Activated T-cell treated with anti-CD3 and anti-CD28 coated beads, Interleukin-2, amount 50 U/mL, for 4 hours (primary cell): Measurements from ENCODE around the gene AP2M1. TPM values are rescaled to one million over a fixed set of nuclear protein-coding genes. Genes with fewer than 3 reads are reported as not detected.
A peak's percentile ranks its signal among the peaks of the same experiment; 100 is the strongest.
"Not testable (repeated sequence)": the region's sequence is repeated elsewhere in the genome, so short reads cannot be mapped to it uniquely, and the experiment has no call there.

Experiments used
- ATAC-seq, 2 donors: fragments of 200-7000 bp; cut with Tn5 transposase; one replicate each; pipeline ENCODE4 v1.10.0; 2021
- DNase-seq: peaks from one replicate; pipeline ENCODE4 v3.0.0-alpha.2; 2020
- H3K27me3 Mint-ChIP-seq: one replicate; pipeline ENCODE4 v1.8.0; 2021; ENCODE audit warnings: low read depth, mixed read lengths
- H3K36me3 Mint-ChIP-seq: one replicate; pipeline ENCODE4 v1.8.0; 2022; ENCODE audit warnings: mixed read lengths; ENCODE audit not compliant: insufficient read depth
- H3K4me1 Mint-ChIP-seq: one replicate; pipeline ENCODE4 v1.8.0; 2021; ENCODE audit warnings: low read depth, mixed read lengths
- H3K4me3 Mint-ChIP-seq: one replicate; pipeline ENCODE4 v1.8.0; 2021; ENCODE audit warnings: mild to moderate bottlenecking, moderate library complexity, mixed read lengths
- H3K9me3 Mint-ChIP-seq: one replicate; pipeline ENCODE4 v1.8.0; 2021; ENCODE audit warnings: mixed read lengths
- total RNA-seq, 3 donors: library from RNA; stranded (reverse); gene quantifications; one replicate each; pipeline ENCODE4 v1.2.1, GENCODE V29; 2021

Gene AP2M1
- total RNA-seq, 3 donors from 2014 or later = 242 to 255 (median 251) TPM

DNA sequence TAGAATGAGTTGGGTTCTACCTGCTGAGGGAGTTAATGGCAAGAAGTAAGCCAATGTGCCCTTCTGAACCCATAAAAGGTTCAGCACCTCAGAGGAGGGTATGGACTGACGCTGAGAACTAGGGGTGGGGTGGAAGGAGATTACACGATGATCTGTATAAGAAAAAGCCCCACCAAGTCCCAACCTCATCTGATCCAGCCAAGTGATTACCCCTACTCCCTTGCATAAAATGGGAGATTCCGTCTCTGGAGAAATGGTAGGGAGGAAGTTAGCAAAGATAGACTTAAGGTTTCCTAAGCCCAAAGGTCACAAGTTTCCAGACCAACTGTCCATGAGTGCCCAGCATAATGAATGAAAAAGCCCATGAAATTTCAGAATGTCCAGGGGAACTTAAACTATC is 26.6 kb upstream of the AP2M1 start:
- H3K4me3 Mint-ChIP-seq = no peak overlapping the region
- H3K4me1 Mint-ChIP-seq = no peaks in the 10 kb centered on the region
- no peak for ATAC-seq
- H3K9me3 Mint-ChIP-seq = no peaks in the 10 kb centered on the region
- no peak for DNase-seq
- peaks cover 8% of the 10 kb centered on the region for H3K36me3 Mint-ChIP-seq
- H3K27me3 Mint-ChIP-seq = no peaks in the 10 kb centered on the region

- no peak for ATAC-seq
Observed at GRCh38 chr3:184149123-184149522, 25.5 kb upstream of the AP2M1 start.

DNA sequence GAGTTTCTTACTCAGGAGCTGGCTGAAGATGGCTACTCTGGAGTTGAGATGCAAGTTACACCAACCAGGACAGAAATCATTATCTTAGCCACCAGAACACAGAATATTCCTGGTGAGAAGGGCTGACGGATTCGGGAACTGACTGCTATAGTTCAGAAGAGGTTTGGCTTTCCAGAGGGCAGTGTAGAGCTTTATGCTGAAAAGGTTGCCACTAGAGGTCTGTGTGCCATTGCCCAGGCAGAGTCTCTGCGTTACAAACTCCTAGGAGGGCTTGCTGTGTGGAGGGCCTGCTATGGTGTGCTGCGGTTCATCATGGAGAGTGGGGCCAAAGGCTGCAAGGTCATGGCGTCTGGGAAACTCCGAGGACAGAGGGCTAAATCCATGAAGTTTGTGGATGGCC is 24.9 kb upstream of the AP2M1 start:
- not testable (repeated sequence) for ATAC-seq, H3K9me3 Mint-ChIP-seq, DNase-seq, H3K36me3 Mint-ChIP-seq, H3K27me3 Mint-ChIP-seq, H3K4me1 Mint-ChIP-seq, H3K4me3 Mint-ChIP-seq

More at GRCh38 chr3:184149123-184149522, 25.5 kb upstream of the AP2M1 start:
- Mint-ChIP-seq H3K9me3 (no peaks in the 10 kb centered on the region), H3K4me3 (no peak overlapping the region), H3K27me3 (no peaks in the 10 kb centered on the region), H3K4me1 (peaks cover 2% of the 10 kb centered on the region), H3K36me3 (peaks cover 4% of the 10 kb centered on the region)
- DNase-seq = no peak

DNA sequence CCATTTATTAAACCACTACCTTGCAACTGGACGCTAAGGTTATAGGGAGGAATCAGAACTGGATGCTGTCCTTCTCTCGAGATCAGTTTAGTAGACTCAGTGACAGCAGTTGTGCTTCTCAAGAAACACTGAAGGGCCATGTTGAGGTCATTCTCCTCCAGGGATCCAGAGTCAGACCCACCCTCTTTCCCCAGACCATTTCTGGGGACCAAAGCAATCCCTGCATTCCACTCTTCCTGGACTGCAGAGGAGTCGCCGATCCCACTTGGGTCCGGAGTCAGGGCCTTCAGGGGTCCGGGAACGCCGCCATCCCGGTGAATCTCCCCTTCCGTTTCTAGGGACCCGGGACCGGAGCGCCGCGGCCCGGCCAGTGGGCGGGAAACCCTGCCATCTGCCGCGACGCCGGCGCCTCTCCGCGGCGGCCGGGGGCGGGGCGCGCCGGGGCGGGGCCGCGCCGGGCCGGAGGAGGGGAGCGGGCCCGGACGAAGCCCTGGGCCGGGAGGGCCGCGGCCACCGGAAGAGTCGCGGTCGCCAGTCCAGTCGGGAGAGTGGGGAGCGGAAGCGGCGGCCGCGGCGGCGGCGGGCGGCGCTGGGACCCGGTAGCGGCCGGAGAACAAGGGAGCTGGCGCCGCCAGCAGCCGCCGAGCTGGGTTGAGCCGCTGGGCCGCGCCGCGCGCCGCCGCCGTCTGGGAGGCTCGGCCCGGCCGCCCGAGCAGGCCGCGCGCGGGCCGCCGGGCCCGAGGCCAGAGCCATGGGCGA is 19.6 kb upstream of the AP2M1 start, which contains the start of gene DVL3:
Gene DVL3, plus strand, starts transcription at position 493 of the 759 bp plus-strand sequence. Its CDS starts 259 bp downstream, at position 752.
- peaks cover 23% of the 10 kb centered on the region for H3K4me1 Mint-ChIP-seq
- DNase-seq = peak; percentile 25
- no peaks in the 10 kb centered on the region for H3K9me3 Mint-ChIP-seq
- no peaks in the 10 kb centered on the region for H3K27me3 Mint-ChIP-seq
- ATAC-seq = peak; percentile 77 to 83
- H3K4me3 Mint-ChIP-seq = peak within 1 kb of the TSS; percentile 93
- H3K36me3 Mint-ChIP-seq = no peaks in the 10 kb centered on the region

DNA sequence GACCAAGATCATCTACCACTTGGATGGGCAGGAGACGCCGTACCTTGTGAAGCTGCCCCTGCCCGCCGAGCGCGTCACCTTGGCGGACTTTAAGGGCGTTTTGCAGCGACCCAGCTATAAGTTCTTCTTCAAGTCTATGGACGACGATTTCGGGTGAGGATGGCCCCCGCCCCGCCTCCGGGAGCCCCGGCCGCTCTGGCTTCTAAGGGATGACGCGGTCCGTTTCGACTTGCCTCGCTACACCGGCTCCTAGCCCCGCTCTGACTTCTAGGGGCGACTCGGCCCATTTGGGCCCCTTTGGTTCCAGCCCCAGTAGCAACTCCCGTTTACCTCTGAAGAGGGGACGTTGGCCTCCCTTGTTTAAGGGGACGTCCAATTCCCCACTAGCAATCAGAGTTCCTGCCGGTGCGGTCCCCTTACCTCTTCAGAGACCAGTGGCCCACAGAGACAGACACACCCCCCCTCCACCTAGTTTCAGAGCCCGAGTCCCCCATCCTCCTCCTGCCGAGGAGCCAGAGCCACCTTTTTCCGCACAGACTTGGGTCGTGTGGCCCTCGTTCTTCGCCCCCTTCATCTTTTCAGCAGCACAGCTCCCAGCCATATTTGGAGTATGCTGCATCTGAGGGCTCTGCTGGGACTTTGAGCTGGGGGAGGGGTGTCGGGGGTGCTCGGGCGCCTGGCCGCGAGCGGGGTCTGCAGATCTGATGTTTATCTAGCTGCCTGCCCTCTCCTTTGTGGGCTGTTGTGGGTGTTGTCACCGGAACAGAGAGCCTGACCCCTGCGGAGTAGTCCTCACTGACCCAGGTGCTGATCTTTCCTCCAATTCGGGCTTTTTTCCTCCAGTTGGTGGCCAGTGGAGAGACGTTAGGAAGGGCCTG is 18.8 kb upstream of the AP2M1 start:
- ATAC-seq = peak; percentile 74 to 78
- H3K36me3 Mint-ChIP-seq = no peaks in the 10 kb centered on the region
- no peaks in the 10 kb centered on the region for H3K27me3 Mint-ChIP-seq
- peak; percentile 30 for DNase-seq
- H3K4me1 Mint-ChIP-seq = peaks cover 28% of the 10 kb centered on the region
- H3K9me3 Mint-ChIP-seq = no peaks in the 10 kb centered on the region
- H3K4me3 Mint-ChIP-seq = peak overlapping the region; percentile 93

DNA sequence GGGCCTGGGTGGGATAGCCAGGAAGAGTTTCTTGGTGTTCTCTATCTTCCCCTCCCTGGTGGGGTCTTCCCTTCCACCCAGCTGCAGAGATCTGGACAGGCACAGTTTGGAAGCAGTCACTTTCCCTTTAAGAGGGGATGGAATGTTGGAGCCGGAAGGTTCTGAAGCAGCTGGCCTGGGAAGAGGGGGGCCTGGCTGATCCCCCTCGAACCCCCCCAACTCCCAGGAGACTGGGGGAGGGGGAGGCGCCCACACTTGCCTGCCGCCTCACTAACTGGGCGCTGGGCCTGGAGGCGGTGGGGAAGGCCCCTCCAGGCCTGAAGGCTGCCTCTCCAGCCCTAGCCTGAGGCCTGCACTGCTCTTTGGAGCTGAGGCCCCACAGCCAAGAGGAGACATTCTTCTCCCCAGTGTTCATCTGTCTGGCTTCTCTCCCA is 18.1 kb upstream of the AP2M1 start:
- ATAC-seq (no peak), DNase-seq (no peak)
- H3K27me3 Mint-ChIP-seq = no peaks in the 10 kb centered on the region
- peaks cover 28% of the 10 kb centered on the region for H3K4me1 Mint-ChIP-seq
- no peaks in the 10 kb centered on the region for H3K36me3 Mint-ChIP-seq
- H3K9me3 Mint-ChIP-seq = no peaks in the 10 kb centered on the region
- peak overlapping the region; percentile 93 for H3K4me3 Mint-ChIP-seq

GRCh38 chr3:184157206-184157605 is 17.4 kb upstream of the AP2M1 start:
- peaks cover 28% of the 10 kb centered on the region for H3K4me1 Mint-ChIP-seq
- no peaks in the 10 kb centered on the region for H3K36me3 Mint-ChIP-seq
- peak overlapping the region; percentile 93 for H3K4me3 Mint-ChIP-seq
- no peaks in the 10 kb centered on the region for H3K27me3 Mint-ChIP-seq
- ATAC-seq (no peak), DNase-seq (no peak)
- H3K9me3 Mint-ChIP-seq = no peaks in the 10 kb centered on the region

DNA sequence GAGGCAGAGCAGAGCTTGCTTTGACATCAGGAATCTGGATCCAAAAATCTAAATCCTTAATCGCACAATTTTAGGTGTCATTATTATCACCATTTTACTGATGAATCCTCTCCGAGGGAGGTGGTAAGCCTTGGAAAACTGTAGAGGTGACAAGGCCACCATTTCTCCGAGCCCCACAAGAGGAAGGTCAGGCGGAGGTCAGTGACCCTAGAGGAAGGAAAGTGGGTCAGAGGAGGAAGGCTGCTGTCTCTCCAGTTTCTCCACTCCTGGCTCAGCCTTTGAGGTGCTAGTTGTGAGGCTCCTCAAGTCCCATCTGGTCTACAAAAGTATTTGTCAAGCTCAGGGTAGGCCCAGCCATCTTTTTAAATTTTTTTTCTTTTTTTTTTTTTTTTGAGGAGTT is 16.3 kb upstream of the AP2M1 start:
- H3K4me3 Mint-ChIP-seq = no peak overlapping the region
- H3K27me3 Mint-ChIP-seq = no peaks in the 10 kb centered on the region

DNA sequence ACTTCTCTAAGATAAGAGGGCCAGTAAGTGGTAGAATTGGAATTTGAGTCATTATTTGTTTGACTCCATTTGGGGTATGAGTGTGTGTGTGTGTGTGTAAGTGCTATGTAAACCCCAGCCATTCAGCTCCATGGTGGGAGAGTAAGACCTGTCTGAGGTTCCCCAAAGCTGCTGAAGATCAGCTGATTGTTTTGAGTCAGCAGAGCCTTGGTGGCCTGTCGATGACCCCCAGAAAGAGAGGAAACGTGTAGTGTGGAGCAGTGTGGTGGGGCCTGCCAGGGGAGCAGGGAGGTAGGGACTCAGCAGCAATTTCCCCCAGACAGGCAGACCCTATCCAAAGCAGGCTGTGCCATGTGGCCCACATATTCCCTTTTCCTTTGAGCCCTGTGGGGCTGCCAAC is 14.2 kb upstream of the AP2M1 start:
- H3K4me1 Mint-ChIP-seq = peaks cover 26% of the 10 kb centered on the region
- H3K27me3 Mint-ChIP-seq = no peaks in the 10 kb centered on the region
- H3K36me3 Mint-ChIP-seq = peaks cover 7% of the 10 kb centered on the region
- no peak overlapping the region for H3K4me3 Mint-ChIP-seq
- no peak for DNase-seq
- H3K9me3 Mint-ChIP-seq = no peaks in the 10 kb centered on the region
- ATAC-seq = no peak

More for the DNA sequence above, 16.3 kb upstream of the AP2M1 start:
- Mint-ChIP-seq H3K9me3 (no peaks in the 10 kb centered on the region), H3K36me3 (no peaks in the 10 kb centered on the region), H3K4me1 (peaks cover 28% of the 10 kb centered on the region)
- ATAC-seq (no peak), DNase-seq (no peak)

GRCh38 chr3:184162571-184163070 is 12.0 kb upstream of the AP2M1 start:
- not testable (repeated sequence) for H3K27me3 Mint-ChIP-seq, H3K9me3 Mint-ChIP-seq, DNase-seq, ATAC-seq, H3K4me3 Mint-ChIP-seq
- Mint-ChIP-seq H3K4me1 (peaks cover 13% of the 10 kb centered on the region), H3K36me3 (peaks cover 17% of the 10 kb centered on the region)

- H3K4me1 Mint-ChIP-seq = peaks cover 5% of the 10 kb centered on the region
- DNase-seq (no peak), ATAC-seq (no peak)
- no peak overlapping the region for H3K4me3 Mint-ChIP-seq
- no peaks in the 10 kb centered on the region for H3K27me3 Mint-ChIP-seq
- H3K9me3 Mint-ChIP-seq = no peaks in the 10 kb centered on the region
- peaks cover 19% of the 10 kb centered on the region for H3K36me3 Mint-ChIP-seq
Observed at GRCh38 chr3:184164648-184165330, 9.9 kb upstream of the AP2M1 start.

GRCh38 chr3:184165543-184165942 is 9.1 kb upstream of the AP2M1 start:
- H3K4me1 Mint-ChIP-seq = no peaks in the 10 kb centered on the region
- H3K27me3 Mint-ChIP-seq = no peaks in the 10 kb centered on the region
- H3K9me3 Mint-ChIP-seq = no peaks in the 10 kb centered on the region
- DNase-seq = no peak
- no peak overlapping the region for H3K4me3 Mint-ChIP-seq
- ATAC-seq = no peak
- peaks cover 19% of the 10 kb centered on the region for H3K36me3 Mint-ChIP-seq

- no peak for DNase-seq
- H3K4me1 Mint-ChIP-seq = no peaks in the 10 kb centered on the region
- no peak overlapping the region for H3K4me3 Mint-ChIP-seq
- no peaks in the 10 kb centered on the region for H3K27me3 Mint-ChIP-seq
- peaks cover 28% of the 10 kb centered on the region for H3K36me3 Mint-ChIP-seq
- no peak for ATAC-seq
- no peaks in the 10 kb centered on the region for H3K9me3 Mint-ChIP-seq
Observed at GRCh38 chr3:184166671-184167070, 8.0 kb upstream of the AP2M1 start.

- no peaks in the 10 kb centered on the region for H3K4me1 Mint-ChIP-seq
- no peak overlapping the region for H3K4me3 Mint-ChIP-seq
- H3K27me3 Mint-ChIP-seq = no peaks in the 10 kb centered on the region
- DNase-seq (no peak), ATAC-seq (no peak)
- peaks cover 30% of the 10 kb centered on the region for H3K36me3 Mint-ChIP-seq
- H3K9me3 Mint-ChIP-seq = no peaks in the 10 kb centered on the region
Observed at GRCh38 chr3:184167786-184168185, 6.9 kb upstream of the AP2M1 start.
